CD4-positive, alpha-beta T cell treated with Interleukin-6 for 4 hours (primary cell): ENCODE data around the gene BCAM.

ENCODE experiments used
- DNase-seq: peaks from one replicate; pipeline ENCODE4 v3.0.0-alpha.2; 2020; ENCODE audit warnings: mixed read lengths

Gene BCAM

GRCh38 chr19:44792281-44792680, 16.6 kb upstream of the BCAM start:
- DNase-seq = no peak

- no peak for DNase-seq
Observed at GRCh38 chr19:44794610-44795009, 14.3 kb upstream of the BCAM start.

GRCh38 chr19:44795398-44795987, 13.4 kb upstream of the BCAM start:
- DNase-seq = no peak

- peak; percentile 49 for DNase-seq
Observed at GRCh38 chr19:44796701-44797115, 12.2 kb upstream of the BCAM start.

GRCh38 chr19:44799627-44800346, 9.1 kb upstream of the BCAM start:
- no peak for DNase-seq

- peak; percentile 85 for DNase-seq
Observed at GRCh38 chr19:44800461-44800860, 8.4 kb upstream of the BCAM start.

GRCh38 chr19:44803442-44804428, 5.2 kb upstream of the BCAM start:
- DNase-seq = no peak

- DNase-seq = no peak
Observed at GRCh38 chr19:44806291-44806690, 2.6 kb upstream of the BCAM start.

GRCh38 chr19:44807162-44807561, 1.7 kb upstream of the BCAM start:
- no peak for DNase-seq

GRCh38 chr19:44807652-44808462, 1.0 kb upstream of the BCAM start:
- no peak for DNase-seq

- no peak for DNase-seq
Observed at GRCh38 chr19:44809577-44810233, 802 bp downstream of the BCAM start.

- no peak for DNase-seq
Observed at GRCh38 chr19:44810234-44811121, 1.6 kb downstream of the BCAM start.

GRCh38 chr19:44811122-44811419, 2.2 kb downstream of the BCAM start:
- DNase-seq = no peak

- DNase-seq = no peak
Observed at GRCh38 chr19:44812142-44812718, 3.3 kb downstream of the BCAM start.

GRCh38 chr19:44813070-44813840, 4.4 kb downstream of the BCAM start:
- DNase-seq = no peak

GRCh38 chr19:44813841-44814470, 5.1 kb downstream of the BCAM start:
- no peak for DNase-seq

- DNase-seq = no peak
Observed at GRCh38 chr19:44814517-44814916, 5.6 kb downstream of the BCAM start.

GRCh38 chr19:44816301-44816700, 7.4 kb downstream of the BCAM start:
- DNase-seq = no peak

GRCh38 chr19:44817725-44818465, 9.0 kb downstream of the BCAM start:
- DNase-seq = no peak
